ENCODE measurements around the gene ITIH6. TPM values are rescaled to one million over a fixed set of nuclear protein-coding genes. Genes with fewer than 3 reads are reported as not detected.

ITIH6 gene
- total RNA-seq, 1 donor from 2014 or later, result not detected

DNA sequence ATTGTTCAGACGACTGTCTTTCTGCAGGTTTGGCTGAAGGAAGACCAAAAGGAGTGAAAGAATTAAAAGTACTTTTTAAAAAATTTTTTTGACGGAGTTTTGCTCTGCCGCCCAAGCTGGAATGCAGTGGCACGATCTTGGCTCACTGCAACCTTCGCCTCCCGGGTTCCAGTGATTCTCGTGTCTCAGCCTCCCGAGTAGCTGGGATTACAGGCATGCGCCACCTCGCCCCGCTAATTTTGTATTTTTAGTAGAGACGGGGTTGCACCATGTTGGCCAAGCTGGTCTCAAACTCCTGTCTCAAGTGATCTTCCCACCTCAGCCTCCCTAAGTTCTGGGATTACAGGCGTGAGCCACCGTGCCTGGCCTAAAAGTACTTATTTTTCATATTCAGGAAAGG lies 86.3 kb downstream of the ITIH6 start:
- DNase-seq (ENCODE audit: low spot score), result no peak

DNA sequence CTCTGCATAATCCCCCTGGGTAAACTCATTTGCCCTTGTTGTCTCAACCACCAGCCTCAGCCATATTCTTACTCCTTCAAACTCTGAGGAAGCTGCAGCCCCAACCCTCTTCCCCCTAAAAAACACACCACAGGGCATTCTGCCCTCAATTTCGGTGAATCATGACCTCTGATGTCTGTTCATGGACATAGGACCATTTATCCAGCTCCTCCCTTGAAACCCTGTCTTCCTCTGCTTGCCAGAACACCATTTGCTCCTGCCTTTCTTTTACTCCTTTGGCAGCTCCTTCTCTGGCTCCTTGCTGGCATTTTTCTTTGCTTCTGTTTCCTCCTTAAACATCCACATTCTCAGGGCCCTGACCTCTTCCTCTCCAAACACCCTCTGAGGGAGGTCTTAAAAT lies 87.1 kb downstream of the ITIH6 start:
- no peak for DNase-seq (ENCODE audit: low spot score)

DNA sequence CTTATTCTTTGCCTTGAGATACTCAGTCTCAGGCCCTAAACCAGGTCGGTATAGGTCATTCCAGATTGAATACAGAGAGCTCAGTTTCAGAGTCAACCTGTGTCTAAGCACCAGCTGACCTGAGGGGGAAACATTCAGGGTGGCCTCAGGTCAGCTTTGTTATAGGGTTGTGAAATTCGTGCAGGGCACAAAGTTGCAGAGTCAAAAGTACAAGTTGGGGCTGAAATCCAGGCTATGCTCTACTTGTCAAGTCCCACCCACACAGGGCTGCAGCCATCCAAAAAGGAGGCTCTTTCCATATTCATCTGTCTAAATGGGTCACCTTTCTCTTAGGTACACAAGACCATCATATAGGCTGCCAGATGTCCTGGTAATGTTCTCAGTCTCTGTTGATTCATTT lies 89.7 kb downstream of the ITIH6 start:
- no peak for DNase-seq (ENCODE audit: low spot score)

Other genes with a start within 250 kb of the ITIH6 start
- 145 TPM for gene MAGED2, start 9.5 kb upstream of the ITIH6 start, total RNA-seq
- gene TRO, start 122.6 kb upstream of the ITIH6 start, total RNA-seq, result 11.1 TPM
- gene PFKFB1, start 195.9 kb upstream of the ITIH6 start, total RNA-seq, result 0.12 TPM
- gene APEX2, start 202.1 kb upstream of the ITIH6 start, total RNA-seq, result 16.3 TPM
- 0.78 TPM for gene ALAS2, start 232.7 kb upstream of the ITIH6 start, total RNA-seq